HEK293 (cell line): Measurements from ENCODE around the gene SYNDIG1.

ENCODE experiments used
- CTCF ChIP-seq: fragments of 450-650 bp; formaldehyde crosslinking; IDR thresholded peaks from 2 replicates; pipeline ENCODE4 v1.5.1; 2016; ENCODE audit warnings: missing biosample characterization, missing genetic modification characterization
- GFI1B ChIP-seq: fragments of 450-650 bp; formaldehyde crosslinking; IDR thresholded peaks from 2 replicates; pipeline ENCODE4 v1.5.1; 2016; ENCODE audit warnings: missing biosample characterization, missing genetic modification characterization
- PBX3 ChIP-seq: sonication (generic); formaldehyde crosslinking; IDR thresholded peaks from 2 replicates; pipeline ENCODE4 v1.8.1; 2022; ENCODE audit warnings: mild to moderate bottlenecking, moderate library complexity, missing genetic modification reagents
- REST ChIP-seq: fragments of 450-650 bp; formaldehyde crosslinking; IDR thresholded peaks from 2 replicates; pipeline ENCODE4 v1.5.1; 2016; ENCODE audit warnings: missing biosample characterization, missing genetic modification characterization
- ZBTB10 ChIP-seq: fragments of 450-650 bp; formaldehyde crosslinking; IDR thresholded peaks from 2 replicates; pipeline ENCODE4 v1.5.1; 2016; ENCODE audit warnings: missing biosample characterization, missing genetic modification characterization
- ZNF610 ChIP-seq: fragments of 450-650 bp; formaldehyde crosslinking; IDR thresholded peaks from 2 replicates; pipeline ENCODE4 v1.5.1; 2016; ENCODE audit warnings: missing biosample characterization, missing genetic modification characterization, borderline replicate concordance

- TF ChIP-seq CTCF (tag by site-specific recombination) (no peak), PBX3 (CRISPR knock-in tag) (no peak), ZBTB10 (tag by site-specific recombination) (no peak), GFI1B (tag by site-specific recombination) (no peak), ZNF610 (tag by site-specific recombination) (no peak), REST (tag by site-specific recombination) (no peak)
Observed at GRCh38 chr20:24571159-24571558, 101.7 kb downstream of the SYNDIG1 start.
